K562 (cell line): ENCODE measurements around the gene TMEM185B. TPM values are rescaled to one million over a fixed set of nuclear protein-coding genes. Genes with fewer than 3 reads are reported as not detected.

ENCODE experiments used
- ATAC-seq: fragments of 200-7000 bp; cut with Tn5 transposase; 3 replicates; pipeline ENCODE4 v1.9.1; 2020; ENCODE audit warnings: moderate library complexity
- BruUV-seq: library from RNA; stranded (reverse); fragments of 400-500 nt; replicated peaks from 2 replicates; lab custom pipeline; 2021; lab: Mats Ljungman, UMichigan
- CTCF ChIA-PET: fragments of 300-600 bp; formaldehyde crosslinking; extraction: SDS; loops from one replicate; lab custom pipeline; 2021; ENCODE audit warnings: low intra/inter-chr PET ratio; lab: Yijun Ruan, JAX
- POLR2A ChIA-PET: fragments of 300-600, 350-650 bp; sonication (Branson Sonifier 250); formaldehyde crosslinking; extraction: SDS; loops from one replicate; lab custom pipeline; 2021; ENCODE audit warnings: antibody characterized with exemption, inconsistent platforms; lab: Yijun Ruan, JAX
- DNase-seq, 4 experiments: peaks; one replicate each; pipeline versions ENCODE4 v3.0.0 to v3.0.0-alpha.2; 2011 to 2018; ENCODE audit warnings: low spot score in 3 of 4, mixed read lengths in 3 of 4; ENCODE audit errors: extremely low read depth in 1 of 4
- FAIRE-seq: peaks from 2 replicates; lab custom pipeline; 2011; peaks lifted over from hg19 to GRCh38; lab: Jason Lieb, UNC
- H2AFZ ChIP-seq: 2 replicates; pipeline ENCODE4 v1.6.0; 2011; ENCODE audit warnings: low read depth, low read length, control low read depth, inconsistent platforms
- H3K27ac ChIP-seq: fragments of 200-600 bp; 3 replicates; pipeline ENCODE4 v1.8.0; 2011; ENCODE audit warnings: low read depth, mild to moderate bottlenecking, control low read depth, inconsistent platforms, low read length, moderate library complexity, mixed read lengths; ENCODE audit errors: extremely low read depth
- H3K27me3 ChIP-seq, 2 experiments: fragments of 300-600 bp in 1 of 2; 2 replicates in 1 of 2; 3 replicates in 1 of 2; pipeline versions ENCODE4 v1.6.0 to v1.8.0; 2011; ENCODE audit warnings: inconsistent platforms in 2 of 2, low read length in 2 of 2, mild to moderate bottlenecking in 1 of 2, mixed read lengths in 1 of 2, moderate library complexity in 1 of 2; ENCODE audit not compliant: control insufficient read depth in 2 of 2, insufficient read depth in 2 of 2
- H3K36me3 ChIP-seq: fragments of 300-600 bp; 3 replicates; pipeline ENCODE4 v1.8.0; 2011; ENCODE audit warnings: mild to moderate bottlenecking, low read length, inconsistent platforms; ENCODE audit not compliant: control insufficient read depth, insufficient read depth
- H3K4me1 ChIP-seq, 2 experiments: fragments of 200-600 bp in 1 of 2; replicated peaks in 1 of 2; 2 replicates in 1 of 2; 3 replicates in 1 of 2; pipeline versions ENCODE4 v1.5.1 to v1.8.0; 2011; ENCODE audit warnings: inconsistent platforms in 2 of 2, low read length in 2 of 2, mild to moderate bottlenecking in 1 of 2, mixed read lengths in 1 of 2, moderate library complexity in 1 of 2; ENCODE audit not compliant: control insufficient read depth in 2 of 2, insufficient read depth in 2 of 2
- H3K4me2 ChIP-seq: 2 replicates; pipeline ENCODE4 v1.6.1; 2011; ENCODE audit warnings: low read length, control low read depth, inconsistent platforms, mixed read lengths; ENCODE audit not compliant: insufficient read depth
- H3K4me3 ChIP-seq: fragments of 200-600 bp; sonication (generic), shearing (Covaris generic); 2 replicates; pipeline ENCODE4 v1.5.1; 2016; ENCODE audit warnings: control low read depth, inconsistent platforms
- H3K79me2 ChIP-seq: fragments of 200-600 bp; 3 replicates; pipeline ENCODE4 v1.8.0; 2011; ENCODE audit warnings: low read length, inconsistent platforms; ENCODE audit not compliant: control insufficient read depth, insufficient read depth
- H3K9ac ChIP-seq, 2 experiments: 2 replicates each; pipeline versions ENCODE4 v1.6.0 to v1.6.1; 2011; ENCODE audit warnings: low read depth in 2 of 2, low read length in 2 of 2, control low read depth in 1 of 2, inconsistent platforms in 1 of 2, mild to moderate bottlenecking in 1 of 2, mixed read lengths in 1 of 2; ENCODE audit not compliant: insufficient read depth in 1 of 2
- H3K9me1 ChIP-seq: one replicate; pipeline ENCODE4 v1.6.0; 2011; ENCODE audit warnings: inconsistent platforms, mild to moderate bottlenecking, low read length, moderate library complexity; ENCODE audit not compliant: control insufficient read depth, insufficient read depth
- H3K9me3 ChIP-seq: replicated peaks from 2 replicates; pipeline ENCODE4 v1.5.1; 2011; ENCODE audit warnings: low read depth, low read length, inconsistent platforms; ENCODE audit not compliant: control insufficient read depth, insufficient read depth
- H4K20me1 ChIP-seq: replicated peaks from 2 replicates; pipeline ENCODE4 v1.6.1; 2011; ENCODE audit warnings: low read length, inconsistent platforms, mixed read lengths; ENCODE audit not compliant: control insufficient read depth, insufficient read depth
- ATF1 ChIP-seq, 2 experiments: fragments of 450-650 bp in 1 of 2; IDR thresholded peaks; 2 replicates each; pipeline ENCODE4 v1.6.1; 2016; ENCODE audit warnings: missing compliant biosample characterization in 1 of 2, missing genetic modification characterization in 1 of 2
- CBX3 ChIP-seq, 2 experiments: IDR thresholded peaks; 1 replicate in 1 of 2; 2 replicates in 1 of 2; pipeline ENCODE4 v1.6.1; 2012; ENCODE audit warnings: inconsistent platforms in 2 of 2, low read length in 2 of 2, borderline replicate concordance in 1 of 2, control low read depth in 1 of 2
- KLF1 ChIP-seq: fragments of 450-650 bp; IDR thresholded peaks from 2 replicates; pipeline ENCODE4 v1.6.1; 2016; ENCODE audit warnings: missing genetic modification characterization, missing compliant biosample characterization
- NFIX ChIP-seq: fragments of 250-450 bp; sonication (Bioruptor Pico); IDR thresholded peaks from 2 replicates; pipeline ENCODE4 v1.4.0; 2020; ENCODE audit warnings: low read depth, mild to moderate bottlenecking, moderate library complexity
- NKRF ChIP-seq: fragments of 450-650 bp; IDR thresholded peaks from 2 replicates; pipeline ENCODE4 v1.6.1; 2016; ENCODE audit warnings: borderline replicate concordance
- RHOXF2B ChIP-seq: fragments of 250-450 bp; sonication (Bioruptor Pico); conservative IDR thresholded peaks from 2 replicates; pipeline ENCODE4 v1.5.1; 2021
- ZNF212 ChIP-seq: fragments of 450-650 bp; formaldehyde crosslinking; IDR thresholded peaks from 2 replicates; pipeline ENCODE4 v1.4.0; 2020; ENCODE audit warnings: mild to moderate bottlenecking
- ZSCAN32 ChIP-seq: fragments of 450-650 bp; formaldehyde crosslinking; IDR thresholded peaks from 2 replicates; pipeline ENCODE4 v1.4.0; 2020; ENCODE audit warnings: mild to moderate bottlenecking, moderate library complexity
- WGBS: fragments of 100-300 bp; shearing (Covaris generic); methylation state at CpG from one replicate; pipeline ENCODE4 v1.1.6; 2016; ENCODE audit warnings: low coverage, mixed read lengths; ENCODE audit not compliant: insufficient coverage; ENCODE audit errors: missing lambda C conversion rate; 5-methylcytosine and 5-hydroxymethylcytosine counted together
- in situ Hi-C: fragments of 300-500 bp; cut with MboI; formaldehyde crosslinking; loops from 4 replicates; pipeline ENCODE4 v1.15.0; 2018; ENCODE audit warnings: inconsistent platforms, mixed read lengths
- intact Hi-C: fragments of 100-400 bp; cut with micrococcal nuclease; formaldehyde crosslinking; loops from 2 replicates; pipeline ENCODE4 v1.14.2; 2022
- polyA plus RNA-seq, 8 experiments: library from polyadenylated mRNA; depleted of rRNA in 4 of 8; stranded (reverse) in 5 of 8; unstranded in 3 of 8; fragments of >200 nt; fragmentation: Nextera tagmentation in 2 of 8; fragmentation: Illumina TruSeq in 1 of 8; extraction: Ambion mirVana in 2 of 8; extraction: Trizol in 1 of 8; gene quantifications; 2 replicates each; pipeline versions ENCODE4 v1.2.1 to v1.2.3, GENCODE V29; 2011 to 2014; ENCODE audit warnings: inconsistent platforms in 1 of 8, missing spikeins in 1 of 8
- total RNA-seq, 7 experiments: library from RNA; depleted of rRNA in 6 of 7; stranded (reverse); fragments of >200 nt in 6 of 7; fragmentation: Illumina TruSeq in 2 of 7; extraction: Trizol in 2 of 7; gene quantifications; 2 replicates each; pipeline versions ENCODE4 v1.2.1 to v1.2.3, GENCODE V29; 2011 to 2021; ENCODE audit warnings: low replicate concordance in 1 of 7
- TF ChIP-seq, protein P1 (sequence below), 2 experiments: fragments of 450-650 bp; formaldehyde crosslinking in 1 of 2; IDR thresholded peaks; 2 replicates each; pipeline versions ENCODE4 v1.4.0 to v1.6.1; 2014 to 2020; ENCODE audit warnings: mild to moderate bottlenecking in 2 of 2, borderline replicate concordance in 1 of 2, low read depth in 1 of 2

The TMEM185B gene
- total and polyA plus RNA-seq, 9 of the 15 experiments (the other 6 are each of a cell fraction or from before 2014, with no cell fraction given) = 2.9 to 28.2 (median 11.5) TPM

- Histone ChIP-seq H3K9me1 (no peaks in the 10 kb centered on the region), H3K4me1 (peaks cover 23 to 31% of the 10 kb centered on the region in 2 experiments), H3K27me3 (no peaks in the 10 kb centered on the region; a peak in 1 of 5 replicates), H4K20me1 (no peaks in the 10 kb centered on the region), H2AFZ (peak overlapping the region; percentile 92), H3K4me2 (peak overlapping the region; percentile 94), H3K27ac (peak overlapping the region; percentile 75), H3K36me3 (peaks cover 4% of the 10 kb centered on the region; the same call in 2 of the 3 replicates), H3K4me3 (peak overlapping the region; percentile 76), H3K9ac (peak overlapping the region; percentile 77 to 93), H3K9me3 (peaks cover 2% of the 10 kb centered on the region; the same call in 1 of the 2 replicates), H3K79me2 (peaks cover 51% of the 10 kb centered on the region)
- FAIRE-seq = peak; percentile 79
- in situ Hi-C loops (no loop called here), intact Hi-C loops (loop anchor here (2.0 kb wide), 2 partner anchors 40 to 60 kb away; no protein-coding TSS in a partner anchor)
- WGBS = 0% methylated on average over 32 of the region's 60 CpGs
- peak; percentile 79 to 87 (median 84) for DNase-seq
- POLR2A ChIA-PET = interaction anchor here (0.6 to 3.5 kb wide), 3 partner anchors 9 to 38 kb away, joined by 3 to 15 read pairs (median 5); no protein-coding TSS in a partner anchor
- no TSS peak for BruUV-seq
- ATAC-seq = peak; percentile 86
- CTCF ChIA-PET = interaction anchor here (0.6 kb wide), 1 partner anchor 60 kb away, joined by 4 read pairs; no protein-coding TSS in a partner anchor
- no peak for TF ChIP-seq ZNF212 (CRISPR knock-in tag)
- TF ChIP-seq RHOXF2B (CRISPR knock-in tag) = no peak
- TF ChIP-seq CBX3 (IDR thresholded peaks at IDR 0.05; ENCODE audit: borderline replicate concordance in 1 of 2, low read length in 2 of 2) = 0 out of 3 replicates have a peak, but pooled peaks of 1 of the 2 experiments have one; percentile 36
- TF ChIP-seq KLF1 = peak; percentile 86
- peak; percentile 63; the same call in 1 of the 2 replicates for TF ChIP-seq NKRF
- TF ChIP-seq, protein P1, sequence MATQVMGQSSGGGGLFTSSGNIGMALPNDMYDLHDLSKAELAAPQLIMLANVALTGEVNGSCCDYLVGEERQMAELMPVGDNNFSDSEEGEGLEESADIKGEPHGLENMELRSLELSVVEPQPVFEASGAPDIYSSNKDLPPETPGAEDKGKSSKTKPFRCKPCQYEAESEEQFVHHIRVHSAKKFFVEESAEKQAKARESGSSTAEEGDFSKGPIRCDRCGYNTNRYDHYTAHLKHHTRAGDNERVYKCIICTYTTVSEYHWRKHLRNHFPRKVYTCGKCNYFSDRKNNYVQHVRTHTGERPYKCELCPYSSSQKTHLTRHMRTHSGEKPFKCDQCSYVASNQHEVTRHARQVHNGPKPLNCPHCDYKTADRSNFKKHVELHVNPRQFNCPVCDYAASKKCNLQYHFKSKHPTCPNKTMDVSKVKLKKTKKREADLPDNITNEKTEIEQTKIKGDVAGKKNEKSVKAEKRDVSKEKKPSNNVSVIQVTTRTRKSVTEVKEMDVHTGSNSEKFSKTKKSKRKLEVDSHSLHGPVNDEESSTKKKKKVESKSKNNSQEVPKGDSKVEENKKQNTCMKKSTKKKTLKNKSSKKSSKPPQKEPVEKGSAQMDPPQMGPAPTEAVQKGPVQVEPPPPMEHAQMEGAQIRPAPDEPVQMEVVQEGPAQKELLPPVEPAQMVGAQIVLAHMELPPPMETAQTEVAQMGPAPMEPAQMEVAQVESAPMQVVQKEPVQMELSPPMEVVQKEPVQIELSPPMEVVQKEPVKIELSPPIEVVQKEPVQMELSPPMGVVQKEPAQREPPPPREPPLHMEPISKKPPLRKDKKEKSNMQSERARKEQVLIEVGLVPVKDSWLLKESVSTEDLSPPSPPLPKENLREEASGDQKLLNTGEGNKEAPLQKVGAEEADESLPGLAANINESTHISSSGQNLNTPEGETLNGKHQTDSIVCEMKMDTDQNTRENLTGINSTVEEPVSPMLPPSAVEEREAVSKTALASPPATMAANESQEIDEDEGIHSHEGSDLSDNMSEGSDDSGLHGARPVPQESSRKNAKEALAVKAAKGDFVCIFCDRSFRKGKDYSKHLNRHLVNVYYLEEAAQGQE (IDR thresholded peaks at IDR 0.05; ENCODE audit: borderline replicate concordance) = peak; percentile 59; the same call in 1 of the 2 replicates
- TF ChIP-seq, protein P1 (CRISPR knock-in tag; IDR thresholded peaks at IDR 0.05; ENCODE audit: low read depth) = no peak
- TF ChIP-seq ZSCAN32 = no peak
- no peak for TF ChIP-seq NFIX (CRISPR knock-in tag)
- TF ChIP-seq ATF1 (CRISPR knock-in tag; IDR thresholded peaks at IDR 0.05) = no peak
- peak; percentile 10 for TF ChIP-seq ATF1 (tag; IDR thresholded peaks at IDR 0.05)
Measured at GRCh38 chr2:120253021-120253882, 30.1 kb upstream of the TMEM185B start.
